Measurements from ENCODE around the gene TTC13. TPM values are rescaled to one million over a fixed set of nuclear protein-coding genes. Genes with fewer than 3 reads are reported as not detected.

Gene TTC13
- total RNA-seq, 2 experiments from 2014 or later, result 13.4 to 15.5 TPM

DNA sequence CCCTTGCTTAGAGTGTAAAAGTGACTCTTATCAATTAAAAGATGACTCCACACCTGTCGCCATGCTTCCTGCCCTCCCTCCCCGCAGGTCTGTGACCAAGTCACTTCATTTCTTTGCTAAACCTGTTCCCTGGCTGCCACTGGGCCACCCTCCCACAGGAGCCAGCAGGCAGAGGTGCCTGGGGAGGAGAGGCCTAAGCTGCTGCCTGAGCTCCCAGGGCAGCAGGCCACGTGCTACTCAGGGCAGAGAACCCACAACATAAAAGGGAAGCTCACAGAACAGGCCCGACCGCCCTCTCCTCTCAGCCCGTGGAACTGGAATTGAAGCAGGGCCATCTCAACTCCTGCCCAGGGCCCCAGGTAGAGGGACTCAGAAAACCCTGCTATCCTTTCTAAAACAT is 115.2 kb downstream of the TTC13 start:
- POLR2A ChIA-PET, result no interaction called here
- CTCF ChIA-PET, result no interaction called here
- no peaks in the 10 kb centered on the region for H3K36me3 Mint-ChIP-seq (ENCODE audit: low read depth)
- no peak for DNase-seq
- peaks cover 7% of the 10 kb centered on the region for H3K27me3 Mint-ChIP-seq
- H3K4me1 Mint-ChIP-seq (ENCODE audit: low read depth), result peaks cover 28% of the 10 kb centered on the region
- H3K27ac Mint-ChIP-seq, result no peak overlapping the region
- no peak overlapping the region for H3K4me3 Mint-ChIP-seq
- ATAC-seq, result no peak
- intact Hi-C loops (cut with micrococcal nuclease), result no loop called here
- TF ChIP-seq, protein P1, sequence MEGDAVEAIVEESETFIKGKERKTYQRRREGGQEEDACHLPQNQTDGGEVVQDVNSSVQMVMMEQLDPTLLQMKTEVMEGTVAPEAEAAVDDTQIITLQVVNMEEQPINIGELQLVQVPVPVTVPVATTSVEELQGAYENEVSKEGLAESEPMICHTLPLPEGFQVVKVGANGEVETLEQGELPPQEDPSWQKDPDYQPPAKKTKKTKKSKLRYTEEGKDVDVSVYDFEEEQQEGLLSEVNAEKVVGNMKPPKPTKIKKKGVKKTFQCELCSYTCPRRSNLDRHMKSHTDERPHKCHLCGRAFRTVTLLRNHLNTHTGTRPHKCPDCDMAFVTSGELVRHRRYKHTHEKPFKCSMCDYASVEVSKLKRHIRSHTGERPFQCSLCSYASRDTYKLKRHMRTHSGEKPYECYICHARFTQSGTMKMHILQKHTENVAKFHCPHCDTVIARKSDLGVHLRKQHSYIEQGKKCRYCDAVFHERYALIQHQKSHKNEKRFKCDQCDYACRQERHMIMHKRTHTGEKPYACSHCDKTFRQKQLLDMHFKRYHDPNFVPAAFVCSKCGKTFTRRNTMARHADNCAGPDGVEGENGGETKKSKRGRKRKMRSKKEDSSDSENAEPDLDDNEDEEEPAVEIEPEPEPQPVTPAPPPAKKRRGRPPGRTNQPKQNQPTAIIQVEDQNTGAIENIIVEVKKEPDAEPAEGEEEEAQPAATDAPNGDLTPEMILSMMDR (IDR thresholded peaks at IDR 0.05), result no peak
- H3K9me3 Mint-ChIP-seq, result no peaks in the 10 kb centered on the region

DNA sequence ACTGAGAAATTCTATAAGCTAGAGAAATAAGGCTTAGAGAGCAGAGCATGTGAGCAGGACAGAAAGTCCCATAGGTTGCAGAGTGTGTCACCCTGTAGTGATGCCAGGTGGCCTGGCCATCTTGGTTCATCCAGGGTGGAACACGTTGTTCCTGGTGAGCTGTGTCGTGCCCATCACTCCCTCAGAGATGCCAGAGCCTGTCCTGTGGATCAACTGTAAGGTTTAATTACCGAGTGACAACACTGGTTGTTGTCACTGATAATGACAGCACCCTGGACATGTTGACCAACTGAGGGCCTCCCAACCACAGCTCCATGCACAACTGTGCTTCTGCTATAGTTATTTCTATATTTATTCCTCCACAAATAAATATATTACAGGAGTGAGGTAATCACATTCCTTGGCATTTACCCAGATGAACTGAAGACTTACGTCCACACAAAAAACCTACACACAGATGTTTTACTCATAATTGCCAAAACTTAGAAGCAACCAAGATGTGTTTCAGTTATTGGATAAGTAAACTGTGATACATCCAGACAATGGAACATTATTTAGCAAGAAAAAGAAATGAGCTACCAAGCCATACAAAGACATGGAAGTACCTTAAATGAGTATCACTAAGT is 116.6 kb downstream of the TTC13 start:
- DNase-seq, result no peak
- TF ChIP-seq, protein P1 (IDR thresholded peaks at IDR 0.05), result no peak
- ChIA-PET CTCF (no interaction called here), POLR2A (no interaction called here)
- Mint-ChIP-seq H3K36me3 (ENCODE audit: low read depth) (no peaks in the 10 kb centered on the region), H3K27me3 (peaks cover 5% of the 10 kb centered on the region), H3K9me3 (no peaks in the 10 kb centered on the region), H3K4me3 (no peak overlapping the region), H3K4me1 (ENCODE audit: low read depth) (peaks cover 21% of the 10 kb centered on the region), H3K27ac (no peak overlapping the region)
- no peak for ATAC-seq
- intact Hi-C loops (cut with micrococcal nuclease), result no loop called here

DNA sequence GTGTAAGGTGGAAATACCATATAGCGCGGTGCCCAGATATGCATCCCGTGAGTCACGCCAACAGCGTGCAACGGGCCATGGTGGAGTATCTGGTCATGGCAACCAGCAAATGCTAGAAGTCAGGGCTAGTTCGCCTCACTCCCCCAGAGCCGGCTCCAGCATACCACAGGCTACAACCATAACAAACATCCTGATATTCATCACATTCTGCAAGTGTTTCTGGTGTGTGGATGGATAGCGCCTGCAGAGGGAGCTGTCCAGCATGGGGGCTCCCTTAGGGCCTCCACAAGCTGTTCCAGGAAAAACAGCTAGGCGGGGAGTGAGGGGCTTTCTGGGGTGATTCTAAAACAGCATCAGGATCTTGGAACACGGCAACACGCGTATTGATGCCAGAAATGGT is 117.2 kb downstream of the TTC13 start:
- H3K27ac Mint-ChIP-seq, result no peak overlapping the region
- TF ChIP-seq, protein P1 (IDR thresholded peaks at IDR 0.05), result no peak
- ATAC-seq (no peak), DNase-seq (no peak)
- H3K9me3 Mint-ChIP-seq, result no peaks in the 10 kb centered on the region
- peaks cover 15% of the 10 kb centered on the region for H3K4me1 Mint-ChIP-seq (ENCODE audit: low read depth)
- no peaks in the 10 kb centered on the region for H3K27me3 Mint-ChIP-seq
- intact Hi-C loops (cut with micrococcal nuclease), result no loop called here
- H3K4me3 Mint-ChIP-seq, result no peak overlapping the region
- H3K36me3 Mint-ChIP-seq (ENCODE audit: low read depth), result no peaks in the 10 kb centered on the region
- ChIA-PET POLR2A (no interaction called here), CTCF (no interaction called here)

DNA sequence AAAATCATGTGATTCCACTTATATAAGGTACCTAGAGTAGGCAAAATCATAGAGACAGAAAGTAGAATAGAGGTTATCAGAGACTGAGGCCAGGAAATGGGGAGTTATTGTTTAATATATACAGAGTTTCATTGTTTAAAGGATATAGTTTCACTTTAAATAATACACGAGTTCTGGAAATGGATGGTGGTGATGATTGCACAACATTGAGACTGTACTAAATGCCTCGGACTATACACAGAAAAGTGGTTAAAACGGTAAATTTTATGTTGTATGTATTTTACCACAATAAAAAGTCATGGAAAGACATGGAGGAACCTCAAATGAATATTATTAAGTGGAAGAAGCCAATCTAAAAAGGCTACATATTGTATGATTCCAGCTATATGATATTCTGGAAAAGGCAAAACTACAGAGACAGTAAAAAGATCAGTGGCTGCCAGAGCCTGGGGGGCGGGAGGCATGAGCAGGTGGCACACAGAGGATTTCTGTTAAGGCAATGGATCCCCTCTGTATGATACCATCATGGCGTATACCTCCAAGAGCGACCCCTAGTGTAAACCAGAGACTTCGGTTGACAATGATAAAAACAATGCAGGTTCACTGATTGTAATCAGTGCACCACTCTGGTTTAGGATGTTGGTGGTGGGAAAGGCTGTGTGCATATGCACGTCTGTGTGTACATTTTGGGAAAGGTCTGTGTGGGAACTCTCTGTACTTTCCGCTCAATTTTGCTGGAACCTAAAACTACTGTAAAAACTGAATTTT is 117.9 kb downstream of the TTC13 start:
- Mint-ChIP-seq H3K4me1 (ENCODE audit: low read depth) (peaks cover 11% of the 10 kb centered on the region), H3K27ac (no peak overlapping the region), H3K9me3 (no peaks in the 10 kb centered on the region), H3K27me3 (no peaks in the 10 kb centered on the region), H3K4me3 (no peak overlapping the region), H3K36me3 (ENCODE audit: low read depth) (no peaks in the 10 kb centered on the region)
- TF ChIP-seq, protein P1 (IDR thresholded peaks at IDR 0.05), result no peak
- ATAC-seq, result no peak
- ChIA-PET POLR2A (no interaction called here), CTCF (no interaction called here)
- no peak for DNase-seq
- intact Hi-C loops (cut with micrococcal nuclease), result no loop called here

DNA sequence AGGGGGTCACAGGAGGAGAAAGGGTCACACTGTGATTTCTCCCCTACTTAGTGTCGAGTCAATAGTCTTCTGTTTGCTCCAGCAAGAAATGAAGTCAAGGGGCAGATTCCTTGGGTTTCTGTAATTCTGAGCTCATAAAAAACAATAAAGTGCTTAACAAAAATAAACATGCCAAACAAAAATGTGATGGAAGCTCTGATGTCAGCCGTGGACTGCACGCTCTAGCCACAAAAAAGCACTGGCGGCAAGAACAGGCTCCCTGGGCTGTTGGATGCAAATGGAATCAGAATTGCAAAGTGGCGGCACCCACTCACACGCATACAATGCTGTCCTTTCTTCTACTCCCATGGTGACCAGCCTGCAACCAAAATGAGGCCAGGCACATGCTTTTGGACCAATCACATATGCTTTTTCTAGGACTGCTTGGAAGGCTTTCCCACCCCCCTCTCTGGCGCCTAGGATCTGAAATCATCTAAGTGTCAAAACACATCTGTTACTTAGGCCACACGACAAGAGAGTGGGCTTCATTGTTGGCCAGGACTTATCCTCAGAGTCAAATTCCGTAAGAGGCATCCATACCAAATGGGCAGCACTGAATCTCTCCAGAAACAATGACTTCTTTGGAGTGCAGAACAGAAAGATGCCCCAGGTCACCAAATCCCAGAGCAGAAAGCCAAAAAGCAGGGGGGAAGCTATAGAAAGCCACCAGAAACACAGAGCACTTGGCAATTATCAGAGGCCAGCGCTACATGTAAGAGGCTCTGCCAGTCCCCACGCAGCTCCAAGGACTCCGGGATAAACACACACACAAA is 119.5 kb downstream of the TTC13 start:
- POLR2A ChIA-PET, result no interaction called here
- ATAC-seq (no peak), DNase-seq (no peak)
- Mint-ChIP-seq H3K36me3 (ENCODE audit: low read depth) (peaks cover 2% of the 10 kb centered on the region), H3K4me1 (ENCODE audit: low read depth) (peaks cover 11% of the 10 kb centered on the region), H3K9me3 (no peaks in the 10 kb centered on the region), H3K4me3 (no peak overlapping the region), H3K27ac (no peak overlapping the region), H3K27me3 (no peaks in the 10 kb centered on the region)
- TF ChIP-seq, protein P1 (IDR thresholded peaks at IDR 0.05), result no peak
- intact Hi-C loops (cut with micrococcal nuclease), result no loop called here
- CTCF ChIA-PET, result no interaction called here
